ENCODE results near the gene MARF1.

GRCh38 chr16:15571557-15571956 is 71.4 kb downstream of the MARF1 start:
- TF ChIP-seq POLR2A (IDR thresholded peaks at IDR 0.05; ENCODE audit: low read length), result no peak
- TF ChIP-seq GATA1 (IDR thresholded peaks at IDR 0.05; ENCODE audit: low read depth, low read length), result no peak
